Endometrial microvascular endothelial cells (primary cell): ENCODE measurements around the gene SMPD4. TPM values are rescaled to one million over a fixed set of nuclear protein-coding genes. Genes with fewer than 3 reads are reported as not detected.
"Not testable (repeated sequence)": the region's sequence is repeated elsewhere in the genome, so short reads cannot be mapped to it uniquely, and the experiment has no call there.

Source experiments
- in situ Hi-C: cut with HindIII; loops from 2 replicates; pipeline ENCODE4 v1.10.0; 2017; ENCODE audit warnings: low sequenced_read_pairs, low pct_unique_long_range_greater_than_20kb; ENCODE audit errors: inconsistent ontology term
- total RNA-seq: library from RNA; depleted of rRNA; stranded (reverse); fragments of >200 nt; gene quantifications from one replicate; pipeline ENCODE4 v1.2.3, GENCODE V29; 2015; ENCODE audit errors: inconsistent ontology term

The SMPD4 gene
- total RNA-seq, 1 donor from 2014 or later = 50.4 TPM

DNA sequence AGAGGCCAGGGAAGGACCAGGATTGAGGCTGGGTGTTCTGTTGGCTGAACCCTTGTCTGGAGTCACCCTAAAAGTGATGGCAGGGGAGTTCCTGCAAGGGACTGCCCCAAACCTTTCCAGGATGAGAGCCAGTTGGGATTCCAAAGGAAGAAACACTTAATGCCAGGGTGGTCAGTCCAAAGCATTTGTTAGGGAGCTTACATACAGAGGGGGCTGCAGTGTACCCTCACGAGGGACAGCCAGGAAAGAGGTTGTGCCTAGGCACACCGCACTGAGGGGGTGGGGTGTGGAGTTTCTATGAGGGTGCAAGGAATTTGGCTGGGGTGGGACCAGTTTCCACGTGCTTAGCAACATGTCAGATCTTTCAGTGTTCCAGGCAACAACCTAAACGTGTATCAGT lies 7.6 kb upstream of the SMPD4 start:
- in situ Hi-C loops = not testable (repeated sequence)

DNA sequence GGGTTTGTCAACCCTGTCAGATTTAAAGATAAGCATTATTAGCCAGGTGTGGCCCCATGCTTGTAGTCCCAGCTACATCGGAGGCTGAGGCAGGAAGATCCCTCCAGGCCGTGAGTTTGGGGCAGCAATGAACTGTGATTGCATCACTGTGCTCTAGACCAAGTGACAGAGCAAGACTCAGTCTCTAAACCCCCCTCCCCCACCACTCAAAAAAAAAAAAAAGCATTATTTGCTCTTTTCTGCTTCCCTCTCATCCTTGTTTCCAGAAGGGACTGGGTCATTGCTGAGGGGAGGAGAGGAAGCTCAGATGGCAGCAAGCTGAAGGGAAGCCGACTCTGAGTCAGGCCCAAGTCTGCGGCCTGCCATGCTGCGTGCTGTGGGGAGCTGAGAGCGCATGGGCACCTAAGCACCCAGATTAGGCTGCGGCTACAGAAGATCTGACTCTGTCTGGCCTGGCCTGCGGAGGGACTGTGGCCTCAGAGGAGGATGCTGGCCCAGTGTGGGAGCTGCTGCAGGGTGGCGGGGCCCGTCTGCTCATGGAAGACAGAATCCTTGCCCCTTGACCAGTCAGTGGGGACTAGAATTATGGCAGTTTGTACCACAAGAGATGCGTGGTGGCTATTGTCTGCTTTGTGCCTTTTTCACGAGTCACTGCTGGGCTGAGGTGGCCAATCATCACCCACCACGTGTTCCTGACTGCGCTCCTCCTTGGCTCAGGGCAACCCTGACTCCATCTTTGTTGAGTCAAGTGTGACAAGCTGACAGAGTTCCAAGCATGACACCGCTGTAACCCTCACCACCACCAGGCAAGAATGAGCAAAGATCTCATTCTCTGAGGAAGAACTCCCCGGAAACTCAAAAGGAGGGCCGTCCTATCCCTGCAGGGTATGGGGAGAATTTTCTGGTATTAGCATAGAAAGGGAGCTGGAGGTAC lies 6.7 kb upstream of the SMPD4 start:
- in situ Hi-C loops = not testable (repeated sequence)

DNA sequence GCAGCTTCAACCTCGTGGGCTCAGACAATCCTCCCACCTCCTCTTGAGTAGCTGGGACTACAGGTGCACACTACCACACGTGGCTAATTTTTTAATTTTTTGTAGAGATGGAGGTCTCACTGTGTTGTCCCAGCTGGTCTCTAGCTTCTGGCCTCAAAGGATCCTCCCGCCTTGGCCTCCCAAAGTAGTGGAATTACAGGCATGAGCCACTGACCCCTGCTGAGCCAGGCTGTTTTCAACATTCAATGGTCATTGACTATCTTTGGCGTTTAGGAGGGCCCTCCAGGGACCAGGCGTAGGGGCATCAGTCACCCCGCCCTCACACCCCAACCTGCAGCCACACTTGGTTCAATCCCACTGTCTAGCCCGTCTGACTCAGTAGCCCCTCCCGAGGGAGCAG lies 5.9 kb upstream of the SMPD4 start:
- in situ Hi-C loops = no loop called here

DNA sequence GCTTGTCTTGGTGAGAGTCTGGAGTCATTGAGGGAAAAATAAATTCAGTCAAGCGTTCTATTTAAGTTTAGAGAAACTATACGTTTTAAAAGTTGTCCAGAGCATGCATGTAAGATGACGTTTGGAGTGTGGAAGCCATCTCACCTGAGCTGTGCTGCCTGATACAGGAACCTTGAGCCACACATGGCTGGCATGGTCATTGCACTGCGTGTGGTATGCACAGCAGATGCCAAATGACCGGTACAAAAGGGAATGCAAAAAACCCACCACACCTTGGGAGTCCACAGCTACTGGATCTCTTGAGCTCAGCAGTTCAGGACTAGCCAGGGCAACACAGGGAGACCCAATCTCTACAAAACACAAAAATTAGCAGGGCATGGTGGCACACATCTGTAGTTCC lies 5.0 kb upstream of the SMPD4 start:
- in situ Hi-C loops = no loop called here

DNA sequence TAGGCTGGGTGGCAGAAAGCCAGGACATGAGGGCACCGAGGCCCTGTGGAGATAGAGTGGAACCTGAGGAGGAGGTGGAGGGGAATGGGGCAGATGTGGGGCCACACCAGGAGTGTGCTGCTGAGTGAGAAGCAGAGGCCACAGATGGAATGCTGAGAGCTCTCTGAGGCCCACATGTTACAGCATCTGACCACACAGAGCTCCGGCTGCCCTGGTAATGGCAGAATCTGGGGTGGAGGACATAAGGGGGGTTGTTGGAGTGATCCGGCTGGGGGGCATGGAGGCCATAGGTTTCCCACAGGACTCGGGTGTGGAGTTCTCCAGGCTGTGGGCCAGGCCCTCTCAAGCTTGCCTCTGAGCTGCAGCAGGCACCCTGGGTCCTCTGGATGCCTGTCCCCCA lies 4.5 kb upstream of the SMPD4 start:
- in situ Hi-C loops = no loop called here

DNA sequence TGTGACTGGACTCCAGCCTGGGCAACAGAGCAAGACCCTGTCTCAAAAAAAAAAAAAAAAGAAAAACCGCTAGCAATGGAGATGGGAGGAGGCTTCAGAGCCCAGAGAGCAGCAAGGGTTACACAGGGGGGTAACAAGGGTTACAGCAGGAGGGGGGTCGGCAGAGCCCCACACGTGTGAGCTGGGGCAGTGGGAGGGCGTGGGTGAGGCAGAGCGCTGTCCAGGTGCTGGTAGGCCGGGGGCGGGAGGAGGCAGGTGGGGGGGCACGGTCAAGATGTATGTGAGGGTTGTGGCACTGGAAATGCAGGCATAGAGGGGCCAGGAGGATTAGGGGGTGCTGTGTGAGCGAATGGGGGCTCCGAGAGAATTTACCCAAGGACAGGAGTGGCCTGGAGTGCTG lies 4.0 kb upstream of the SMPD4 start:
- in situ Hi-C loops = no loop called here

DNA sequence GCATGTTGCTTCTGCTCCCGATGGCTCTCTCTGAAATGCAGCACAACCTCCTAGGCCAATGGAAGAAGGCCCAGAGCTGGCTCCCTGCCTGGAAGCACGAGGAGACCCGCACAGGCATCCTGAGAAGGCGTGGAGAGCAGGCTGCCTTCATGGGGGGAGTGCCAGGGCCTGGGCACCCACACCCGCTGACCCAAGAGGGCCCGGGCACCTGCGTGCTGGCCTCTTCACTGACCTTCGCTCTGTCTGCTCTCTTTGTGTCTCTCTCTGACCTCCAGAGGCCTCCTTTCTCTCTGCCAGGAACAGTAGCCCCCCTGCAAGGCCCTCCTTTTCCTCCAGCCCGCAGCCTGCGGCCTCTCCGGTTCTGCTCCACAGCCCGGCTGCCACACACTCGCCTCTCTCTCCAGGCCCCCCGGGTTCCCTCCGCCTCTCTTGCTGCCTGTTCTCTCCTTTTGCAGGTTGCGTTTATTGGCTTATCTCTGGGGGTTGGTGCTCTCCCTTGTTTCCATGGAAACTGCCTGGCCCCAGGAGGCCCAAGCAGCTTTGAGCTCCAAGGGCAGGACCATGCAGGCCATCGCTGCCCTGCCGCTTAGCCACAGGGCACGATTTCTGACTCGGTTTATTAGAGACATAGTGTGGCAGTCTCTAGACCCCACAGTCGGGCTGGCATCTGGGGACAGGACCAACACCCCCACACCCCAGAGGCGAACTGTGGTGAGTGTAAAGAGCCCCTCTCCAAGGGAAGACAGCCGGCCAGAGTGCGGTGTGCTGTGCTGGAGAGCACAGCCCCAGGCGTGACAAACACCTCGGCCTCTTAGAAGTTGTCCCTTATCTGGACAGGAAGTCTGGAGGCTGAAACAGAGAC lies 2.3 kb upstream of the SMPD4 start:
- in situ Hi-C loops = no loop called here

DNA sequence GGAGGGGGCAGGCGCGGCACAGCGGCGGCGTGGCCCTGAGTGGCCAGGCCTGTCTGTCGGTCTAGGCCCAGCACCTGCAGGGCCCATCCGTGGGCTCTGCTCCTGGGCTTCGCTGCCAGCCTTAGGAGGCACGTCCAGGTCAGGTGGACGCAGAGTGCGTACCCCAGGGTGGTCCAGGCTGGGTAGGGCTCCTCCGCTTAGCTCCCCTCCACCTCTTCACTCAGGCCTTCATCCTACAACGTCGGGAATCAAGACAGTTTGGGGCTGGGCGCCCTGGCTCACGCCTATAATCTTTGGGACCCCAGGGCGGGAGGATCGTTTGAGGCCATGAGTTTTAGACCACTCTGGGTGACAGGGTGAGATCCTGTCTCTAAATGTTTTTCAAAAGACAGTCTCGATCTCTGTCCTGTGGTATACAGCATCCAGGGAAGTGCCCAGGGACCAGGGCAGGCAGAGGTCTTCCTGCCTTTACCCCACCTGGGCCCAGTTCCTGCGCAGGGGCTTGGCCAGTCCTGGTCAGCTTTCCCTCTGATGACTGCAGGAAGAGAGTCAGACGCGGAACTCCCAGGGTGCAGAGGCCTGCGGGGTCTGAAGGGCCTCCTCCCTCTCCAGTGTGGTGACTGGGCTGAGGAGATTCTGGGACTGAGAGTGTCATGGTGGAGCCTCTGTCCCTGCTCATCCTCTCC lies 1.6 kb upstream of the SMPD4 start:
- in situ Hi-C loops = not testable (repeated sequence)

DNA sequence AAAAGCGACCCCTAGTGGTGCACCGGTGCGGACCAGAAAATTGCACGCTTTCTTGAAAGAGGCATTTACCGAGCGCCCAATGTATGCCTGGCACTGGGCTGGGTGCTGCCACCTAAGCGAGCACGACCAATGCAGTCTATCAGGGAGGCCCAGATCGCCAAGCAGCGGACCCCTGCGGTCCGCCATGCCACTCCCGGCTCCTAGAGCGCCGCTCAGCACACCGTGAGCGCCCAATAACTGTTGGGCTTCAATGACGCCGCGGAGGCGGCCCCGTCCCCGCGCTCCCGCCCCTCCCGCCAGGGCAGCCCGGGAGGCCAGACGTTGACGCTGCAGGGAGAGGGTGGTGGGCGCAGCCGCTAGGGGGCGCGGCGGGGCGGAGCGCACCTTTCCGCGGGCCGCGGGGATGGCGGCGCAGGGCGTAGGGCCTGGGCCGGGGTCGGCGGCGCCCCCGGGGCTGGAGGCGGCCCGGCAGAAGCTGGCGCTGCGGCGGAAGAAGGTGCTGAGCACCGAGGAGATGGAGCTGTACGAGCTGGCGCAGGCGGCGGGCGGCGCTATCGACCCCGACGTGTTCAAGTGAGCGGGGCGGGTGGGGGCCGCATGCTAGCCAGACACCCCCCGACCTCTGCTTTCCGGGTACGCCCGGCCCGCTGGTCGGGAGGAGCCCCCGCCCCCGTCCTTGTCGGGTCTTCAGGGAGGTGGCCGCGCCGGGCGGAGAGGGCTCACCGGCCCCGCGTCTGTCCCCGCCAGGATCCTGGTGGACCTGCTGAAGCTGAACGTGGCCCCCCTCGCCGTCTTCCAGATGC lies 679 bp upstream of the SMPD4 start, which contains the start of gene MZT2B:
MZT2B (plus strand) TSS at position 383 of the 803 bp plus-strand sequence; CDS start at position 404, 21 bp downstream.
- in situ Hi-C loops = not testable (repeated sequence)

DNA sequence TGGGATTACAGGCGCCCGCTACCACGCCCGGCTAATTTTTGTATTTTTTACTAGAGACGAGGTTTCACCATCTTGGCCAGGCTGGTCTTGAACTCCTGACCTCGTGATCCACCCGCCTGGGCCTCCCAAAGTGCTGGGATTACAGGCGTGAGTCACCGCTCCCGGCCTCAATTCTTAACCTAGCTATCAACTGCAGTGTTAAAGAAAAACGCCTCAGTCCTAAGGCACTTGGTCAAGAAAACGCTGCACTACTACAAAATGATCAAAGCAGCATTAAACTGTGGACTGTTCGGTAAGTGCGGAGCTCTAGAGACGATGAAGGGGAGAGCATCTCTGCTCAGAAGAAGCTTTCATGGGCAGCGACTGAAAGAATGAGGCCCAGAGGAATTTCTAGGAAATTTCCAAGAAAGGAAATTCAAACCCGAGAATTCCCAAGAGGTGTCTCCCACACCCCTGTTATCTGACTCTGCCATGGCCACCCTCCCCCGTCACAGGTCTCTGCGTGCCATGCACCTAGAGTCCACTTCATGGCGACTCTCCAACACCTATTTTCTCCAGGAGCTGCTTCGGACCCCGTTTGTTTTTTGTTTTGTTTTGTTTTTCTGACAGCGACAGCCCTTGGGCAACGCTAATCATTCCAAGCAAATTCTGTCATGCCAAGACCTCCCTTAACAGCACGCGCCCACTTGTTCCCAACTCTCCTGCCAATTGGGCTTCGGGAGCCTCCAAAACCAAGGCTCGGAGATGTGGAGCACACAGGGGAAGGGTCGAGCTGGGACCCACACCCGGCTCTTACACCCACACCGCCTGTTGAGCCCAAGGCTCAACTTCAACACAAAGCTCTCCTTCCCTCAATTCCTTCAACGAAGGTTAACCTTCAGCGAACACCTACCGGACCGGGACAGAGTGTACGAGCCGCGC lies 738 bp downstream of the SMPD4 start:
- in situ Hi-C loops = not testable (repeated sequence)

DNA sequence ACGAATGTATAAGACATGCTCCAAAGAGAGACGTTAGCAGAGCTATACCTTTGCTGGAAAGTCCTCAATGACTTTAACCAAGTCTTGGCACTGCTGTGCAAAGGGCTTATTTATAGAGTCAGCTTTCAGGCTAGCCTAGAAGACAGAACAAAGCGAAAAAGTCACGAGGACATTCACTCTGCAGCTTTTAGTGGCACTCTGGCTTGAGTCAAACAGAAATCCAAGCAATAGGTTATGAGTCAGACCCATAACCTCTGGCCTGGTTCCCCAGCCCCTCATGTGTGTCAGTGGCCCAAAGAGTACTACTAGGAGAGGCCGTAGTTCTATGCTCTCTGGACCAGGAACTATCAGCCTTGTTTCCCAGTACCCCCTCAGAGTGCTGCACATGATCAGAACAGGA lies 6.5 kb downstream of the SMPD4 start:
- in situ Hi-C loops = not testable (repeated sequence)

DNA sequence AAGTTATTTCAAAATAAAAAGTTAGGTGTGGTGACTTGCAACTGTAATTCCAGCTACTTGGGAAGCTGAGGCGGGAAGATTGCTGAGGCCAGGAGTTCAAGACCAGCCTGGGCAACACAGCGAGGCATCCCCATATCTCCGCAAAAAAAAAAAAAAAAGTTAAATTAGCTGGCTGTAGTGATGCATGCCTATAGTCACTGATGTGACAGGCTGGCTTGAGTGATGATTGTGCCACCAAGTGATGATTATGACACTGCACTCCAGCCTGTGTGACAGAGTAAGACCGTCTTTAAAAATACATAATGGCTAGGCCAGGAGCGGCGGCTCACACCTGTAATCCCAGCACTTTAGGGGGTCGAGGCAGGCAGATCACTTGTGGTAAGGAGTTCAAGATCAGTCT lies 11.5 kb downstream of the SMPD4 start:
- in situ Hi-C loops = no loop called here

DNA sequence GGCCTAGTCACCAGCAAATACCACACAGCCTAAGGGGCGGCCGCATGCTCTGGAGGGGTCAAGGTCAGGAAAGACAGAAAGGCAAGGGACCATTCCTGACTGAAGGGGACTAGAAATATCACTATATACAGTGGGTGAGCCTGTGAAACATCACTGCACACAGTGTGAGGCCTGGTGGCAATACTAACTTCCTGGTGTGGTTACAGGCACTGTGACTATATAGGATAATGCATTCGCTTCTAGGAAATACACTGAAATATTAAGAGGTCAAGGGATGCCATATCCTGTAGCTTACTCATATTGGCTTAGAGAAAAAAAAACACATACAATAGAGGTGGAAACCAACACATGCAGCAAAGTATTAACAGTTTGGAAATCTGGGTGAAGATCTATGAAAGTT lies 12.2 kb downstream of the SMPD4 start:
- in situ Hi-C loops = not testable (repeated sequence)

DNA sequence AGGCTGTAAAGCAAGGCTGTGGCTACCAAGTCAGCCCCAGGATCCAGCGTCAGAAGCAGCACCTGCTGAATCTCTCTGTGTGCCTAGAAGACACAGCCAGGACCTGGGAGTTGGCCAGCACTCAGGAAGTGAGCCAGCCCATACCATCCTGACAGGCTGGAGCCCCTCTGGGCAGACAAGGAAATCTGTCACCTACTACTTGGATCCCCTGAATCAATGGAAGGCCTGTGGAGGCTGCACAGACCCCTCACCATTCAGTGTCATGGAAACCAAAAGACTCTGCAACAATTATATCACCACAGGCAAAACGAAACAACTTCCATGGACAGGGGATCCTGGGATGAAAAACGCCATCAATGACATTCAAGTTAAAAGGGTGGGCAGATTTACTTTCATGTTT lies 14.8 kb downstream of the SMPD4 start:
- in situ Hi-C loops = not testable (repeated sequence)

DNA sequence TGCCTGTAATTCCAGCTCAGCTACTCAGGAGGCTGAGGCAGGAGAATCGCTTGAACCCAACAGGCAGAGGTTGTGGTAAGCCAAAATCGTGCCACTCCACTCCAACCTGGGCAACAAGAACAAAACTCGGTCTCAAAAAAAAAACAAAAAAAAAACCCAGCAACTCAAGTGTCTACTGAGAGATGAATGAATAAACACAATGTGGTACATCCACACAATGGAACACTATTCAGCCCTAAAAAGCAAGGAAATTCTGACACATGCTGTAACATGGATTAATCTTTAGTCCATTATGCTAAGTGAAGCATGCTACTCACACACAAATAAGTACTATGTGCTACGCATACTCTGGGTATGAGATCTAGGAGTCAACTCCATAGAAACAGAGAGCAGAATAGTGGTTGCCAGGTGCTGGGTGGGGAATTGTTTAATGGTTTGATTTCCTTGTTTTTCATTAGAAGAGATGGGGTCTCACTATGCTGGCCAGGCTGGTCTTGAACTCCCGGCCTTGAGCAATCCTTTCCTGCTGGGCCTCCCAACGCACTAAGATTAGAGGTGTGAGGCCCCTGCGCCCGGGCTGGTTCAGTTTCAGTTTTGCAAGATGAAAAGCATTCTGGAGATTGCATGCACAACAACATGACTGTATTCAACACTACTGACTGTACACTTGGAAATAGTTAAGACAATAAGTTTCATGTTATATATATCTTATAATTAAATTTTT lies 15.9 kb downstream of the SMPD4 start:
- in situ Hi-C loops = no loop called here

DNA sequence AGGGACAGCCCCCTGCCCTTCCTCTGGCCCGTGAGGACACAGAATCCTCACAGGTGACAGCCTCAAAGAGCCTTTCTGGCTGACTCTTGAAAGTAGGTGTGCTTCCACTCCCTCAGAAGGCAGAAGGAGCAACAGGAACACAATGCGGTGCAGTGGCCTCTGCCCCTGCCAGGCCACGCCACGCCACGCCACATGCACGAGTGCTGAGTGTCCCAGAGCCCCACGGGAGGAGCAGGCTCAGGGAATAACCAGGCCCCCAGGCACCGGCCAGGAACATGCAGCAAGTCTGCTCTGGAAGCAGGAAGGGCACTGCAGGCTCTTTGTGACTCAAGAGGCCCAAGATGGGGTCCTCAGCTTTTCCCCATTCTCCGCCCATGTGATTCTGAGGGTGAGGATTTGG lies 18.4 kb downstream of the SMPD4 start:
- in situ Hi-C loops = no loop called here

DNA sequence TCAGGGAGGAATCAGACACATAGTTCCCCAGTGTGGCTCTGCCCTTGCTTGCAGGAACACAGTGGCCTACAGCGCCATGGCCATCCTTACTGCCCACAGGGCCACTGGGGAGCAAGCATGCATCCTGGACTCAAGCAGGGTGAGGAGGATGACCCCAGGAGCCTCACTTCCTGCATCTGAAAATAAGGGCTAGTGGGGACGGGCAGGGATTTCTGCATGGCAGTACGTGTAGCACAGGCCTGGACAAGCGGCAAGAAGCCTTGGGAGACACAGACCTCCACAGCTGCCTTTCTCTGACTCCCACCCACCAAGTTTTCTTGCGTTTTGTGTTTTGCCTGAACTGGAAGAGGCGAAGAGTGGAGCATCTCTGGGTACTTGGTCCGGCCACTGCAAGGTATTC lies 18.9 kb downstream of the SMPD4 start:
- in situ Hi-C loops = not testable (repeated sequence)
